Smooth muscle cell of the umbilical artery (primary cell): ENCODE measurements around the gene DHX9. TPM values are rescaled to one million over a fixed set of nuclear protein-coding genes. Genes with fewer than 3 reads are reported as not detected.

Experiments
- total RNA-seq: library from RNA; depleted of rRNA; stranded (reverse); fragments of >200 nt; gene quantifications from 2 replicates; pipeline ENCODE4 v1.2.3, GENCODE V29; 2014

DHX9 gene
- 126 and 174 TPM in 2 replicates for total RNA-seq

DNA sequence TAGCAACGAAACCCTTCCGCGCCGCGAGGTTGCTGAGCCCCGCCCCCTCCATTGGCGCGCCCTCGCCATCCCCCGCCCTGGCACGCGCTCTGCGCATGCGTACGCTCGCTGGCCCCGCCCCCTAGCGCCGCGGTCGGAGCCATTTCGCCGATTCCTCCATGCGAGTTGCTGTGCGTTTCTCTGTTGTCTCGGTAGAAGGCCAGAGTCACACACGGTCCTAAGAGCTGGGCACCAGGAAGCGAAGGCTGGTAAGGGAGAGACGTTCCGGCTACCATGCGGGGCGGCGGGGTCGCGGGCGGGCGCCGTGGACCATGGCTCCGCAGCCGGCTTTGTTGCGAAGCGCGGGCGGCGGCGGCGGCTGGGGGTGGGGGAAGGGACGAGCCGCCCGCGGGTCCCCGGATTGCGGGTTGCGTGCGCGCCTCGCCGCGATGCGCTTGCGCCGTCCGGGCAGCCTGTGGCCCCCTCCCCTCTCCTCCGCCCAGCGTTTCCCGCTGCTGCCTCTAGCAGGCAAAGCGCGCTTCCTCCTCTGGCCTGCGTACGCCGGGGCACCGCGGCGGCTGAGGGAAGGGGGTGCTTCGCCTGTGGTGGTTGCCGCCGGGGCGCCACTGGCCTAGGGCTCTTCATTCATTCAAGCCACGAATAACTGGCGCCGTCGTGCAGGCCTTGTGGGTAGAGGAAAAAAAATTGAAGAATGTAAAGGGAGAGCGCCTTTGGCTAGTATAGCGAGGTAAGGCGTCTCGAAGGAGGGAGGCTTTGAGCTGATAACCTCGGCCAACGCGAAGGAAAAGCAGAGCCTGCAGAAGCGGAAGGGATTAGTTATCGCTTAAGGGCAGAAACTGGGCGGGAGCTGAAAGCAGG, at the start of gene DHX9:
TSS of gene DHX9 (plus strand) at position 139 of the 858 bp plus-strand sequence. CDS start 3,220 bp downstream, outside the sequence.

Other genes starting within 250 kb of the DHX9 start
- 0.14 and 0.30 TPM in 2 replicates for gene RGS16, start 235.0 kb upstream of the DHX9 start, total RNA-seq
- gene RGS8, start 154.8 kb upstream of the DHX9 start, total RNA-seq, result not detected in 2 replicates
- 1.2 and 1.5 TPM in 2 replicates for gene NPL, start 49.6 kb upstream of the DHX9 start, total RNA-seq
- not detected in 2 replicates for gene SHCBP1L, start 113.8 kb downstream of the DHX9 start, total RNA-seq
- 959 and 1,206 TPM in 2 replicates for gene LAMC1, start 184.1 kb downstream of the DHX9 start, total RNA-seq